Thyroid gland (tissue), 4 donors: ENCODE measurements around the gene TPCN2. TPM values are rescaled to one million over a fixed set of nuclear protein-coding genes. Genes with fewer than 3 reads are reported as not detected.

Source experiments
- DNase-seq, 2 donors: peaks; one replicate each; pipeline ENCODE4 v3.0.0-alpha.2; 2019
- H3K27ac ChIP-seq, 3 donors: fragments of 200-600 bp; sonication (generic); 1 replicate in 2 of 3; 2 replicates in 1 of 3; pipeline ENCODE4 v1.5.1; 2016 to 2019; ENCODE audit warnings: mild to moderate bottlenecking in 1 of 3, moderate library complexity in 1 of 3
- H3K27me3 ChIP-seq: fragments of 200-600 bp; sonication (generic); one replicate; pipeline ENCODE4 v1.5.1; 2019
- H3K36me3 ChIP-seq, 2 donors: fragments of 200-600 bp; sonication (generic); one replicate each; pipeline ENCODE4 v1.5.1; 2016 to 2019
- H3K4me1 ChIP-seq, 2 donors: fragments of 200-600 bp; sonication (generic); one replicate each; pipeline ENCODE4 v1.5.1; 2017 to 2019
- H3K4me3 ChIP-seq, 3 donors: fragments of 200-600 bp; sonication (generic); replicated peaks in 1 of 3; 1 replicate in 2 of 3; 2 replicates in 1 of 3; pipeline ENCODE4 v1.5.1; 2016; ENCODE audit warnings: mild to moderate bottlenecking in 1 of 3
- H3K9me3 ChIP-seq: fragments of 200-600 bp; sonication (generic); one replicate; pipeline ENCODE4 v1.5.1; 2017
- POLR2A ChIP-seq, 2 donors: fragments of 450-650 bp; IDR thresholded peaks; one replicate each; pipeline ENCODE4 v1.6.1; 2017; ENCODE audit warnings: antibody characterized with exemption in 2 of 2, mild to moderate bottlenecking in 2 of 2, moderate library complexity in 1 of 2
- WGBS, 2 donors: methylation state at CpG; one replicate each; pipeline ENCODE4 v1.1.5; 2017; 5-methylcytosine and 5-hydroxymethylcytosine counted together
- intact Hi-C: fragments of 100-400 bp; cut with DNase I; formaldehyde crosslinking; loops from one replicate; pipeline ENCODE4 v1.15.1; 2023
- total RNA-seq, 4 donors: library from RNA; depleted of rRNA; stranded (reverse); fragments of >200 nt; gene quantifications; one replicate each; pipeline ENCODE4 v1.2.3, GENCODE V29; 2016
- TF ChIP-seq, protein P1 (sequence below), 6 experiments: fragments of 200-600 bp in 3 of 6; fragments of 450-650 bp in 3 of 6; sonication (generic) in 3 of 6; IDR thresholded peaks; one replicate each; pipeline ENCODE4 v1.5.1; 2016 to 2019; ENCODE audit warnings: antibody characterized with exemption in 6 of 6, mild to moderate bottlenecking in 2 of 6, inconsistent platforms in 1 of 6, moderate library complexity in 1 of 6

TPCN2 gene
- total RNA-seq, 4 donors from 2014 or later: 10.5 to 30.4 (median 13.7) TPM

DNA sequence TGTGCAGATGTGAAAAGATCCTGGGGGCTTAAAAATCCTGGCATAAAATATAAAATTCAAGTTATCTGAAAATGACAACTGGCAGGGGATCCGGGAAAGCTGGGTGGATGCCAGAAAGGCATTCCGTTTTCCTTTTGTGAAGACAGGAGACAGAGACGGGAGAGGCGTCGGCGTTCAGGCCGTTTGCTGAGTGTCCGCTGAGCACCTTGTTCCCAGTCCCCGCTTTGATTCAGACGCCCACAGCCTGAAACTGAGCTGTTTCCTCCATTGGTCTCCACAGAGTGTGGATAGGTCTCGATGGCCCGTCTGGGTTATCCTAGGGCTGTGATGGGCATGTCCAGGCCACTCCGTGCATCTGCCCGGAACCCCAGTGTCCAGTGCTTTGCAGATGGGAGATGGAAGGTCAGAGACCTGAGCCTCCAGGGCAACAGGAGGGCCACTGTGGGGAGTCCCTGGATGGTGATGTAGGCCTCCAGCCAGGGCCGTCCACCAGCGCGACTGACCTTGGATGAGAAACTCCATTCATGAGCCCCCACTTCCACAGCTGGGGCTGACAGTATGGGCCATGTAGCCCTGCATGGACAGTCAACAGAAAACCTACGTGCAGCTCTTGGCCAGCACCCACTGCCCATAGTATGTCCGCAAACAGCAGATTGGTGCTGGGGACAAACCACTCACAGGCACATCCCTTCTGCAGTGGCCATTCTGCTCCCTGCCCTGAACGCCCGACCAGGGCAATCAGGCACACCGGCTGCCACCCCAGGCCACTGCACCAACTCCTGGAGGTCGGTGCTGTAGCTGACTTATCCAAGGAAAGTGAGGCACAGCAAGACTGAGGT lies 47.3 kb upstream of the TPCN2 start:
- no peak for TF ChIP-seq POLR2A (IDR thresholded peaks at IDR 0.05)
- TF ChIP-seq, protein P1, sequence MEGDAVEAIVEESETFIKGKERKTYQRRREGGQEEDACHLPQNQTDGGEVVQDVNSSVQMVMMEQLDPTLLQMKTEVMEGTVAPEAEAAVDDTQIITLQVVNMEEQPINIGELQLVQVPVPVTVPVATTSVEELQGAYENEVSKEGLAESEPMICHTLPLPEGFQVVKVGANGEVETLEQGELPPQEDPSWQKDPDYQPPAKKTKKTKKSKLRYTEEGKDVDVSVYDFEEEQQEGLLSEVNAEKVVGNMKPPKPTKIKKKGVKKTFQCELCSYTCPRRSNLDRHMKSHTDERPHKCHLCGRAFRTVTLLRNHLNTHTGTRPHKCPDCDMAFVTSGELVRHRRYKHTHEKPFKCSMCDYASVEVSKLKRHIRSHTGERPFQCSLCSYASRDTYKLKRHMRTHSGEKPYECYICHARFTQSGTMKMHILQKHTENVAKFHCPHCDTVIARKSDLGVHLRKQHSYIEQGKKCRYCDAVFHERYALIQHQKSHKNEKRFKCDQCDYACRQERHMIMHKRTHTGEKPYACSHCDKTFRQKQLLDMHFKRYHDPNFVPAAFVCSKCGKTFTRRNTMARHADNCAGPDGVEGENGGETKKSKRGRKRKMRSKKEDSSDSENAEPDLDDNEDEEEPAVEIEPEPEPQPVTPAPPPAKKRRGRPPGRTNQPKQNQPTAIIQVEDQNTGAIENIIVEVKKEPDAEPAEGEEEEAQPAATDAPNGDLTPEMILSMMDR (IDR thresholded peaks at IDR 0.05): no peak
- no peak for DNase-seq
- 77 to 80% methylated on average over 13 to 17 of the region's 23 CpGs for WGBS, 2 donors

DNA sequence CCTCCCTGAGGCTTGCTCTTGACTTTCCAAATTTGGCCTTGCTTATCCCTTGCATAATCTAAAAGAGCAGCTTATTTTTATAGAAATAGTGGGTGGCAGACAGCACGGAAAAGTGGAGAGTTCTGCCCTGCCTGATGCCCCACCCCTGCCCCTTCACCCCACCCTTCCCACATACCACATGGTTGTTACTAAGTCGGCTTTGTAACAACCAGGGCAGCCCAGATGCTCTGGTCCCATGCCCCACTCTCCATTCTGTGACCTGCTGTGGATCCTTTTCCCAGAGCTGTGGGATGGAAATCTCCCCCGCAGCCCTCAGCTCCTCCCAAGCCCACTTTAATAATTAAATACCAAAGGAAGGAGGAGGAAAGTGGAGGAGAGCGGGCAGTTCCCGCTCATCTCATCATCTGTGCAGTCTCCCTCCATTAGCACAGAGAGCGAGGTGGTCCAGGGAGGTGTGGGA lies 46.6 kb upstream of the TPCN2 start:
- H3K27ac ChIP-seq: no peak overlapping the region
- 80 to 86% methylated on average over 6 of the region's 6 CpGs for WGBS, 2 donors
- H3K36me3 ChIP-seq: no peaks in the 10 kb centered on the region
- H3K4me1 ChIP-seq: peaks cover 0 to 20% of the 10 kb centered on the region in 2 donors
- no peak for DNase-seq
- intact Hi-C loops: no loop called here
- H3K27me3 ChIP-seq: no peaks in the 10 kb centered on the region
- H3K4me3 ChIP-seq: no peak overlapping the region
- no peaks in the 10 kb centered on the region for H3K9me3 ChIP-seq
- no peak for TF ChIP-seq POLR2A (IDR thresholded peaks at IDR 0.05)
- TF ChIP-seq, protein P1 (IDR thresholded peaks at IDR 0.05): no peak

More for the DNA sequence above, 47.3 kb upstream of the TPCN2 start:
- H3K27me3 ChIP-seq: no peaks in the 10 kb centered on the region
- H3K4me1 ChIP-seq: peaks cover 0 to 20% of the 10 kb centered on the region in 2 donors
- H3K9me3 ChIP-seq: no peaks in the 10 kb centered on the region
- peak overlapping the region in 2 of 3 donors; percentile 25 to 45 for H3K27ac ChIP-seq
- intact Hi-C loops: no loop called here
- H3K4me3 ChIP-seq: no peak overlapping the region
- H3K36me3 ChIP-seq: no peaks in the 10 kb centered on the region

DNA sequence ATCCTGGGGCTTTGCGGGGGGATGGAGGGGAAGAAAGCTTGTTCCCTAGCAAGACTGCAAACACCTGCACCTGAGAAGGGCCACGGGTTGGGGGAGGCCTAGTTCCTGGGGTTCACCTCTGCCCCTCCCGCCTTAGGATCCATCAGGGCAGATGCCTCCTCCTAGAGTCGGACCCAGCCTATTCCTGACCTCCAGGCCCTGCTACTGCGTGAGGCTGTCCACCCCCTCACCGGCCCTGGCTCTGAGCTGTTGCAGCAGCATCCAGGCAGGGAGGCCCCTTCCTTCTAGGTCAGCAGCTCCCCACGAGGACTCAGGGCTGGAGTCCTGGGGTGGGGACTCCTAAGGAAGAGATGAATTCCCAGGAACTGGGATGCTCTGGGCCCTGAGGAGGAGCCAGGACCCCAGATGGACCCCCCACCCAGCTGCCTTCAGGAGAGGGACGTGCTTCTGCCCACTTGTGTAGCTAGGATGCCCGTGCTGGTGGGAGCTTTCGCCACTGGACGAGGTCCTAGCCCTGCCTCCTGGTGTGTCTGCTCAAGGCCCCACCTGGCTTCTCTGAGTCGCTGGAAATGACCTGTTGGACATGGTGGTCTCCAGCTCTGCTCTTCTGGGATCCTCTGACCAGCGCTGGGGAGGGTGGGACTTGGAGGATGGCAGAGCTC lies 46.0 kb upstream of the TPCN2 start:
- Histone ChIP-seq H3K27me3 (no peaks in the 10 kb centered on the region), H3K27ac (no peak overlapping the region), H3K4me3 (no peak overlapping the region), H3K36me3 (no peaks in the 10 kb centered on the region), H3K9me3 (no peaks in the 10 kb centered on the region), H3K4me1 (peaks cover 0 to 26% of the 10 kb centered on the region in 2 donors)
- no peak for DNase-seq
- WGBS, 2 donors: 73 to 89% methylated on average over 8 to 9 of the region's 13 CpGs
- intact Hi-C loops: no loop called here
- TF ChIP-seq, protein P1 (IDR thresholded peaks at IDR 0.05): no peak
- no peak for TF ChIP-seq POLR2A (IDR thresholded peaks at IDR 0.05)

DNA sequence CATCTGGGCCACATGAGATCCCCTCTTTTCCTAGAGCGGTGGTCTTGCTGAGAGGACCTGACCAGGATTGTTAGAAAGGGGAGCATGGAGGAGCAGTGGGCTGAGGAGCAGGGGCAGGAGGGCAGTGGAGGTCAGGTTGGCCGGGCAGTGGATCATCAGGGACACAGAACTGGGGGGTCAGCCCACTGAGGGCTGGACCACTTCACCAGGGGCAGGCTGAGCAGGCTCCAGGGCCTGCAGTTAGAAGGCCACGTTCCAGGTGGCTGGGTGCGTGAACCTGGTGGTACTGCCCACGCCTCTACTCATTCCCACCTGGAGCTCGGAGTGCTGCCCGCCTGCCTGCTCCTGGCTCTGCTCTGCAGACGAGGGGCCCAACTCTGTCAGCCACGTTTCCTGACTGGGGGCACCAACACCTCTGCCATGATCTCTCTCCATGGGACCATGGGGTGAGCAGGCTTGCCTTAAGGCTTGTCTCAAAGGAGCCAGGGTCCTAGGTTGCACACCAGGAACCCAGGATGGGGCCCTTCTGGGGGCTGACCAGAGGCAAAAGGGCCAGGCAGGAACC lies 45.3 kb upstream of the TPCN2 start:
- Histone ChIP-seq H3K36me3 (no peaks in the 10 kb centered on the region), H3K4me1 (peaks cover 0 to 26% of the 10 kb centered on the region in 2 donors), H3K4me3 (no peak overlapping the region), H3K27me3 (no peaks in the 10 kb centered on the region), H3K27ac (no peak overlapping the region), H3K9me3 (no peaks in the 10 kb centered on the region)
- no peak for TF ChIP-seq POLR2A (IDR thresholded peaks at IDR 0.05)
- no peak for DNase-seq
- 90 to 95% methylated on average over 2 to 6 of the region's 9 CpGs for WGBS, 2 donors
- intact Hi-C loops: no loop called here

DNA sequence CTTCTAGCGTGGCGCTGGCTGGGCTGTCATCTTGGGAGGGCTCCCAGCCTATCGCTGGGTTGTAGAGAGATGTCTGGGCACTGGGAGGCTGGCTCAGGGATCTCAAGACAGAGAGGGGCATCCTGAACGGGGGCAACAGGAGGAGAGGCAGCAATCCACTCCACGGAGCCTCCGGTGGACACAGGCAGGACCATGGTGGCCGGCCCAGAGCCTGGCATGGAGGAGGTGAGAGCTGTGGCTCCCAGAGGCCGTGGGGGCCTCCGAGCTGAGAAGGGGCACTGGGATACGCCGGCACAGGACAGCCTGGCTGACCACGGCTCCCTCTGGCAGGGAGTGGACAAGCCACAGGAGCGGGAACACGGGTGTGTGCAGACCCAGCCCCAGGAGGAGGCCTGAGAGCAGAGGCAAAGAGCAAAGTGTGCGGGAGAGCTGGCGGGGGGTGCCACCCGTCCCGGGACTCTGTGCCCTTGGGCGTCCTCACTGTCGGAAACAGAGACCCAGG lies 44.8 kb upstream of the TPCN2 start:
- no peak for DNase-seq
- H3K9me3 ChIP-seq: no peaks in the 10 kb centered on the region
- H3K4me1 ChIP-seq: peaks cover 0 to 26% of the 10 kb centered on the region in 2 donors
- no peaks in the 10 kb centered on the region for H3K36me3 ChIP-seq
- WGBS, 2 donors: 85 to 91% methylated on average over 16 to 20 of the region's 20 CpGs
- no peak overlapping the region for H3K4me3 ChIP-seq
- TF ChIP-seq, protein P1 (IDR thresholded peaks at IDR 0.05): no peak
- no peak for TF ChIP-seq POLR2A (IDR thresholded peaks at IDR 0.05)
- no peak overlapping the region for H3K27ac ChIP-seq
- H3K27me3 ChIP-seq: no peaks in the 10 kb centered on the region
- intact Hi-C loops: no loop called here
